ENCODE measurements around the gene RNF220.

Gene RNF220

DNA sequence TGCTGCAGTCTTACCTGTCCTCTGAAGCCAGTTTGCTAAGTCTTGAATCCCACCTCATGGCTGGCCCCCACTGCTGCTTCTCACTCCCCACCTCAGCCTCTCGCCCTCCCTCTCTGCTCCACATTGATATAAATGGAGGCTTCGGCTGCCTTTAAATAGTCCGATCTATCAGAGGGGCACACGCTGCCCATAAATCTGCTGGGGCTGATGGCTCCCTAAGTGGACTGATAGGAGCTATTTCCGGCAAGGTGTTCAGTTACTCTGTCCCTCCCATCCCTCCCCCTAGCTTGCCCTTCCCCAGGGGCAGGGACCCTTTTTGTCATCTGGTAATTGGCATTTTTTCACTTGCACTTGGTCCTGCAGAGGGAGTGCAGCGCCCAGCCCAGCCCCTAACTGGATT lies 160.8 kb downstream of the RNF220 start:
- DNase-seq (no peak), ATAC-seq (replicated peaks) (no peak)
- Mint-ChIP-seq H3K4me3 (no peak overlapping the region), H3K27ac (no peak overlapping the region), H3K27me3 (peaks cover 10 to 12% of the 10 kb centered on the region in 2 donors), H3K9me3 (no peaks in the 10 kb centered on the region), H3K36me3 (no peaks in the 10 kb centered on the region), H3K4me1 (no peaks in the 10 kb centered on the region)

GRCh38 chr1:44566281-44567046 lies 161.4 kb downstream of the RNF220 start:
- no peak for DNase-seq
- no peak overlapping the region for H3K4me3 Mint-ChIP-seq
- no peaks in the 10 kb centered on the region for H3K9me3 Mint-ChIP-seq
- H3K27ac Mint-ChIP-seq: no peak overlapping the region
- H3K4me1 Mint-ChIP-seq: no peaks in the 10 kb centered on the region
- no peaks in the 10 kb centered on the region for H3K36me3 Mint-ChIP-seq
- peaks cover 10 to 12% of the 10 kb centered on the region in 2 donors for H3K27me3 Mint-ChIP-seq
- ATAC-seq (replicated peaks): no peak

GRCh38 chr1:44568128-44568900 lies 163.3 kb downstream of the RNF220 start:
- Mint-ChIP-seq H3K9me3 (no peaks in the 10 kb centered on the region), H3K27ac (no peak overlapping the region), H3K27me3 (peaks cover 10 to 12% of the 10 kb centered on the region in 2 donors), H3K4me3 (no peak overlapping the region), H3K36me3 (no peaks in the 10 kb centered on the region), H3K4me1 (no peaks in the 10 kb centered on the region)
- DNase-seq: no peak
- no peak for ATAC-seq (replicated peaks)

DNA sequence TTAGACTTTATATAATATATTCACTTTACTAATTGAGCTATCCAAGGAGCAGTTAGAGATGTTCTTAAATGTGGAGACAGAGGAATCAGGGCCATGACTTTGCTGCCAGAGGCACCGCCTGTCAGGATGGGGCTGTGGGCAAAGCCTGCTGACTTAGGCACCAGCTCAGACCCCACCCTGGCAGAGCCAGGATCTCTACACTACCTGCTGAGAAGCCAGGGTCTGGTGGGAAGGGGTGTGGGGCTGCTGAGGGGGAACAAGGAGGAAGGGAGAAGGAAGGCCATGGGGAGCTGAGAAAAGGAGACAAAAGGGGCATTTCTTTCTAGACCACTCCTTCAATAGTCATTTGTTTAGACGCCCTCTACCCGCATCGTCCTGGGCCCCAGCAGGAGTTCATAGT lies 164.4 kb downstream of the RNF220 start:
- peaks cover 10 to 12% of the 10 kb centered on the region in 2 donors for H3K27me3 Mint-ChIP-seq
- no peak for ATAC-seq (replicated peaks)
- no peak overlapping the region for H3K27ac Mint-ChIP-seq
- no peak overlapping the region for H3K4me3 Mint-ChIP-seq
- no peaks in the 10 kb centered on the region for H3K4me1 Mint-ChIP-seq
- no peak for DNase-seq
- H3K9me3 Mint-ChIP-seq: no peaks in the 10 kb centered on the region
- no peaks in the 10 kb centered on the region for H3K36me3 Mint-ChIP-seq

GRCh38 chr1:44571712-44572571 lies 166.9 kb downstream of the RNF220 start:
- Mint-ChIP-seq H3K4me3 (no peak overlapping the region), H3K4me1 (no peaks in the 10 kb centered on the region), H3K27ac (no peak overlapping the region), H3K36me3 (no peaks in the 10 kb centered on the region), H3K9me3 (no peaks in the 10 kb centered on the region), H3K27me3 (peaks cover 9 to 17% of the 10 kb centered on the region in 2 donors)
- peak; percentile 79 to 82 for ATAC-seq (replicated peaks)
- no peak for DNase-seq

DNA sequence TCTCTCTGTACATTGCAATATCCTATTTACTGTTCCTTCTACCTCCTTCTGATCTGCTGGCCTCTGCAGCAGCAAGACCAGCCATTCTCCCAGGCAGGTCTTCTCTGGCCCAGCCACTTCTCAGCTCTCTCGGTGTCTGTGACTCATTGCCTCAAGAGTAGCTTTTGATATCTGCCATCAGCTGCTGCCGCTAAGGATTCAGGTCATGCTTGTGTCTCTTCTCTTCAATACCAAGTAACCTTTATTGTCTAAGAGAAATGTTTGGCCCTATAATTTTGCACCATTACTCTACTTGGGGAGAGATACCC lies 167.5 kb downstream of the RNF220 start:
- peaks cover 11 to 17% of the 10 kb centered on the region in 2 donors for H3K27me3 Mint-ChIP-seq
- H3K27ac Mint-ChIP-seq: no peak overlapping the region
- no peaks in the 10 kb centered on the region for H3K9me3 Mint-ChIP-seq
- H3K4me1 Mint-ChIP-seq: no peaks in the 10 kb centered on the region
- H3K4me3 Mint-ChIP-seq: no peak overlapping the region
- DNase-seq (no peak), ATAC-seq (replicated peaks) (no peak)
- H3K36me3 Mint-ChIP-seq: no peaks in the 10 kb centered on the region

- Mint-ChIP-seq H3K9me3 (no peaks in the 10 kb centered on the region), H3K27me3 (peaks cover 4 to 7% of the 10 kb centered on the region in 2 donors), H3K27ac (no peak overlapping the region), H3K4me1 (no peaks in the 10 kb centered on the region), H3K4me3 (no peak overlapping the region), H3K36me3 (no peaks in the 10 kb centered on the region)
- DNase-seq: no peak
- no peak for ATAC-seq (replicated peaks)
These were observed 170.3 kb downstream of the RNF220 start for GRCh38 chr1:44575396-44575795.

- Mint-ChIP-seq H3K27ac (no peak overlapping the region), H3K27me3 (peaks cover 4 to 7% of the 10 kb centered on the region in 2 donors), H3K9me3 (no peaks in the 10 kb centered on the region), H3K36me3 (no peaks in the 10 kb centered on the region), H3K4me3 (no peak overlapping the region), H3K4me1 (no peaks in the 10 kb centered on the region)
- DNase-seq: no peak
- no peak for ATAC-seq (replicated peaks)
These were observed 171.5 kb downstream of the RNF220 start for GRCh38 chr1:44576456-44577150.

GRCh38 chr1:44581205-44581604 lies 176.2 kb downstream of the RNF220 start:
- Mint-ChIP-seq H3K36me3 (no peaks in the 10 kb centered on the region), H3K4me3 (no peak overlapping the region), H3K4me1 (no peaks in the 10 kb centered on the region), H3K9me3 (no peaks in the 10 kb centered on the region), H3K27ac (no peak overlapping the region), H3K27me3 (peaks cover 4 to 8% of the 10 kb centered on the region in 2 donors)
- ATAC-seq (replicated peaks) (no peak), DNase-seq (no peak)

- DNase-seq (no peak), ATAC-seq (replicated peaks) (no peak)
- H3K27me3 Mint-ChIP-seq: peaks cover 0 to 5% of the 10 kb centered on the region in 2 donors
- H3K9me3 Mint-ChIP-seq: no peaks in the 10 kb centered on the region
- H3K36me3 Mint-ChIP-seq: no peaks in the 10 kb centered on the region
- H3K4me3 Mint-ChIP-seq: no peak overlapping the region
- no peaks in the 10 kb centered on the region for H3K4me1 Mint-ChIP-seq
- no peak overlapping the region for H3K27ac Mint-ChIP-seq
These were observed 179.1 kb downstream of the RNF220 start for GRCh38 chr1:44584167-44584566.

DNA sequence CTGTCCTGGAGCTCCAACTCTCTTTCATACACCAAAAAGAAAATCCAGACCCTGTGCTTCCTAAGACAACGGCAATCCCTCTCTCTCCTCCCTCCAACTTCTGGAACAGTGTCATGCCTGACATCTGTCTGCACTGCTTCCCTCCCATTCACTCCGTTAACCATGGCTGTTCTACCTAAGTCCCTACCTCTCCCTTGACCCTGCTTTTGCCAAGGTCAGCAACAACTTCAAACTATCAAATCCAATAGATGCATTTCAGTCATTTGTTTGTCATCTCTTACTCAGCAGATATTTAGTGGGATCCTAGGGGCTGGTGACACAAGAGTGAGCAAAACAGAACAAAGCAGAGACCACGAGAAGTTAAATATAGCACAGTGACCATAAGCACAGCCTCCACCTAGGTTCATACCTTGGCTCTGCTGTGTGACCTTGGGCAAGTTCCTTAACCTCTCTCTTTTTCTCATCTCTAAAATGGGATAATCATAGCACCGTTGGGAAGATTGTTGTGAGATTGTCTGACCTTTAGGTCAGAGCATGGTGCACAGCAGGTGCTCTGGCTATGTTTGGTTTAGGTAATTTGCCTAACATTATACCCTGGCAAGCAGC lies 180.4 kb downstream of the RNF220 start:
- no peak overlapping the region for H3K4me3 Mint-ChIP-seq
- DNase-seq: no peak
- H3K27me3 Mint-ChIP-seq: peaks cover 0 to 5% of the 10 kb centered on the region in 2 donors
- H3K9me3 Mint-ChIP-seq: no peaks in the 10 kb centered on the region
- H3K4me1 Mint-ChIP-seq: no peaks in the 10 kb centered on the region
- ATAC-seq (replicated peaks): no peak
- no peaks in the 10 kb centered on the region for H3K36me3 Mint-ChIP-seq
- H3K27ac Mint-ChIP-seq: no peak overlapping the region

GRCh38 chr1:44587796-44588460 lies 182.9 kb downstream of the RNF220 start:
- no peaks in the 10 kb centered on the region for H3K9me3 Mint-ChIP-seq
- no peaks in the 10 kb centered on the region for H3K4me1 Mint-ChIP-seq
- H3K36me3 Mint-ChIP-seq: no peaks in the 10 kb centered on the region
- no peak overlapping the region for H3K4me3 Mint-ChIP-seq
- DNase-seq (no peak), ATAC-seq (replicated peaks) (no peak)
- H3K27ac Mint-ChIP-seq: no peak overlapping the region
- H3K27me3 Mint-ChIP-seq: no peaks in the 10 kb centered on the region

GRCh38 chr1:44588551-44589210 lies 183.6 kb downstream of the RNF220 start:
- H3K4me1 Mint-ChIP-seq: no peaks in the 10 kb centered on the region
- H3K9me3 Mint-ChIP-seq: no peaks in the 10 kb centered on the region
- no peak for DNase-seq
- H3K36me3 Mint-ChIP-seq: no peaks in the 10 kb centered on the region
- H3K27me3 Mint-ChIP-seq: no peaks in the 10 kb centered on the region
- H3K4me3 Mint-ChIP-seq: no peak overlapping the region
- H3K27ac Mint-ChIP-seq: no peak overlapping the region
- ATAC-seq (replicated peaks): no peak

Data from stimulated activated naive B cell treated with anti-CD40 and anti-IgM and Interleukin-4, amounts not matched to agents 10 μg/mL and 1 μg/mL and 100 μg/mL, for 72 hours (primary cell).